Measurements from ENCODE around the gene ACADSB. TPM values are rescaled to one million over a fixed set of nuclear protein-coding genes. Genes with fewer than 3 reads are reported as not detected.

Gene ACADSB
- total and polyA plus RNA-seq, 10 donors = 5.1 to 23.9 (median 14.3) TPM

DNA sequence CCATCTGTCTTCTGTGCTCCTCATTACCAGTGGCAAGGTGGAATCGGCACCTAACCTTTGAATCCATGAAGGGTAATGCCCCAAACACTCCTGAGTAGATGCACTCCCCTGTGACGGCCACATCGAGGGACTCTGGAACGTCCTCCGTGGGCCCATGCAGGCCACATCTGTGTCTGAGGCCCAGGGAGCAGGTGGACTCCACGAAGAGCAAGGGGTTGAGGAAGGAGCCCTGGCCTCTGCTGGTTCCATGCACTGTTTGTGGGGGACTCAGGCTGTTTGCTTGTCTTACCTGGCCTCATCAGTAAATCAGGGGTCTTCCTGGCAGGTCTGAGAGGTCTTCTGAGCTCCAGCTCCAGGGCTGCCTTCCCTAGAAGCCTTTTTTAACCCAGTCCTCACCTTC, 64.4 kb downstream of the ACADSB start:
- WGBS, 5 donors = 70 to 85% (median 72%) methylated on average over 2 to 6 of the region's 6 CpGs
- no peaks in the 10 kb centered on the region for H3K4me1 ChIP-seq
- H3K4me3 ChIP-seq = no peak overlapping the region
- H3K27me3 ChIP-seq (replicated peaks in 1 of 7) = peaks cover 0 to 47% (median 0%) of the 10 kb centered on the region in 7 donors
- no peaks in the 10 kb centered on the region for H3K36me3 ChIP-seq
- no peak overlapping the region for H3K27ac ChIP-seq
- TF ChIP-seq POLR2A (IDR thresholded peaks at IDR 0.05) (no peak), POLR2AphosphoS5 (IDR thresholded peaks at IDR 0.05) (no peak)
- TF ChIP-seq, protein P1, sequence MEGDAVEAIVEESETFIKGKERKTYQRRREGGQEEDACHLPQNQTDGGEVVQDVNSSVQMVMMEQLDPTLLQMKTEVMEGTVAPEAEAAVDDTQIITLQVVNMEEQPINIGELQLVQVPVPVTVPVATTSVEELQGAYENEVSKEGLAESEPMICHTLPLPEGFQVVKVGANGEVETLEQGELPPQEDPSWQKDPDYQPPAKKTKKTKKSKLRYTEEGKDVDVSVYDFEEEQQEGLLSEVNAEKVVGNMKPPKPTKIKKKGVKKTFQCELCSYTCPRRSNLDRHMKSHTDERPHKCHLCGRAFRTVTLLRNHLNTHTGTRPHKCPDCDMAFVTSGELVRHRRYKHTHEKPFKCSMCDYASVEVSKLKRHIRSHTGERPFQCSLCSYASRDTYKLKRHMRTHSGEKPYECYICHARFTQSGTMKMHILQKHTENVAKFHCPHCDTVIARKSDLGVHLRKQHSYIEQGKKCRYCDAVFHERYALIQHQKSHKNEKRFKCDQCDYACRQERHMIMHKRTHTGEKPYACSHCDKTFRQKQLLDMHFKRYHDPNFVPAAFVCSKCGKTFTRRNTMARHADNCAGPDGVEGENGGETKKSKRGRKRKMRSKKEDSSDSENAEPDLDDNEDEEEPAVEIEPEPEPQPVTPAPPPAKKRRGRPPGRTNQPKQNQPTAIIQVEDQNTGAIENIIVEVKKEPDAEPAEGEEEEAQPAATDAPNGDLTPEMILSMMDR (IDR thresholded peaks at IDR 0.05 in 8 of 11, conservative IDR thresholded peaks at IDR 0.05 in 3 of 11) = no peak
- peaks cover 0 to 6% (median 2%) of the 10 kb centered on the region in 8 donors for H3K9me3 ChIP-seq
- intact Hi-C loops (cut with DNase I; ENCODE audit: low total_unique reads) = no loop called here
- no peak for DNase-seq

DNA sequence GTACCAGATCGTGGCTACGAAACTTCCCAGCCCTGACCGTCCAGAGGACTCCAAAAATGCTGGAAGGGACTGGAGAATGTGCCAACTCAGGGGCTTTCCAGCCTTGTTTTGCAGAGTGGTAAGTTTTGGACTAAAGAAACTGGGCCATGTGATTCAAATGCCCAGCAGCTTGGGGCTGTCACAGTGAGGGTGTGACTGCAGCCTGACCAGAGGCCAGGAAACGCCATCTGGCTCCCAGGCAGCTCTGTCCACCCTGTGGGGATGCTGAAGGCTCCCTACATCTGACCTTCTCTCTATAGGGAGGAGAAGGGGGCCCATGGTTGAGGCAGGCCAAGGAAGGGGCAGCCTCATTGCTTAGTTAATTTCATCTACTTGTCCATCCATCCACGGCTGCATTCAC, 65.4 kb downstream of the ACADSB start:
- no peak overlapping the region for H3K4me3 ChIP-seq
- H3K36me3 ChIP-seq = no peaks in the 10 kb centered on the region
- intact Hi-C loops (cut with DNase I; ENCODE audit: low total_unique reads) = no loop called here
- peaks cover 0 to 6% (median 2%) of the 10 kb centered on the region in 8 donors for H3K9me3 ChIP-seq
- no peak overlapping the region for H3K27ac ChIP-seq
- no peak for TF ChIP-seq POLR2AphosphoS5 (IDR thresholded peaks at IDR 0.05)
- TF ChIP-seq POLR2A (IDR thresholded peaks at IDR 0.05) = no peak
- TF ChIP-seq, protein P1 (IDR thresholded peaks at IDR 0.05 in 8 of 11, conservative IDR thresholded peaks at IDR 0.05 in 3 of 11) = no peak
- peaks cover 0 to 54% (median 0%) of the 10 kb centered on the region in 7 donors for H3K27me3 ChIP-seq (replicated peaks in 1 of 7)
- H3K4me1 ChIP-seq = no peaks in the 10 kb centered on the region
- 73 to 84% (median 77%) methylated on average over 5 of the region's 5 CpGs for WGBS, 5 donors
- no peak for DNase-seq

GRCh38 chr10:123081896-123082295, 73.1 kb downstream of the ACADSB start:
- no peaks in the 10 kb centered on the region for H3K9me3 ChIP-seq
- no peaks in the 10 kb centered on the region for H3K36me3 ChIP-seq
- no peak overlapping the region for H3K27ac ChIP-seq
- WGBS, 5 donors = 70 to 86% (median 76%) methylated on average over 6 to 7 of the region's 7 CpGs
- no peak for TF ChIP-seq POLR2A (IDR thresholded peaks at IDR 0.05)
- H3K27me3 ChIP-seq (replicated peaks in 1 of 7) = peaks cover 0 to 39% (median 0%) of the 10 kb centered on the region in 7 donors
- intact Hi-C loops (cut with DNase I; ENCODE audit: low total_unique reads) = no loop called here
- no peaks in the 10 kb centered on the region for H3K4me1 ChIP-seq
- DNase-seq = no peak
- no peak overlapping the region for H3K4me3 ChIP-seq

DNA sequence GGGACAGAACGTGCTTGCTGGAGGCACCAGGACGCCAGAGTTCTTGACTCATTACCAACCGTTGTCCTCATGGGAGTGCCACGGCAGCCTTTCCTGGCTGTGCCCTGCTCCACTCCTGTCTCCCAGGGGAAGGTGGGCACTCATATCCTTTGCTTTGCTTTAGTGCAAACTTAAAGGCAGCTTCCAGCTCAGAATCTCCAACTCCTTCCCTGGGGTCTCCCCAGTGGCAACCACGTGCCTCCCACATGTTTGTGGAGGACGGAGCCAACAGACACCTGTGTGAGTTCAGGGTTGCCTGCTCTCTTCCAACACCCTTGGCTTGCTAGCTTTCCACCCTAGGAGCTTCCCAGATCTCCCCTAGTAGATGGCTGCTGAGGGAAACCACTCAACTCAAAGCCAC, 75.0 kb downstream of the ACADSB start:
- TF ChIP-seq POLR2A (IDR thresholded peaks at IDR 0.05) (no peak), POLR2AphosphoS5 (IDR thresholded peaks at IDR 0.05) (no peak)
- TF ChIP-seq, protein P1 (IDR thresholded peaks at IDR 0.05 in 8 of 11, conservative IDR thresholded peaks at IDR 0.05 in 3 of 11) = no peak
- Histone ChIP-seq H3K27ac (no peak overlapping the region), H3K4me3 (no peak overlapping the region), H3K36me3 (no peaks in the 10 kb centered on the region), H3K9me3 (no peaks in the 10 kb centered on the region), H3K4me1 (no peaks in the 10 kb centered on the region), H3K27me3 (replicated peaks in 1 of 7) (peaks cover 0 to 22% (median 0%) of the 10 kb centered on the region in 7 donors)
- DNase-seq = no peak
- WGBS, 5 donors = 71 to 89% (median 81%) methylated on average over 6 of the region's 6 CpGs
- intact Hi-C loops (cut with DNase I; ENCODE audit: low total_unique reads) = no loop called here

DNA sequence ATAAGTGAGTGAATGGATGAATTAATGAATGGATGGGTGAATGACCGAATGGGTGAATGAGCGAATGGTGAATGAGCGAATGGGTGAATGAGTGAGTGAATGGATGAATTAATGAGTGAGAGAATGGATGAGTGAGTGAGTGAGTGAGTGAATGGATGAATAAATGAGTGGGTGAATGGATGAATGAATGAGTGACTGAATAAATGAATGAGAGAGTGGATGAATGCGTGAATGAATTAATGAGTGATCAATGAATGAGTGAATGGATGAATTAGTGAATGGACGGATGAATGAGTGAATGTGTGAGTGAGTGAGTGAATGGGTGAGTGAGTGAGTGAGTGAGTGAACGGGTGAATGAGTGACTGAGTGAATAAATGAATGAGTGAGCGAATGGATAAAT, 77.5 kb downstream of the ACADSB start:
- no peaks in the 10 kb centered on the region for H3K36me3 ChIP-seq
- 75 to 88% (median 83%) methylated on average over 7 of the region's 7 CpGs for WGBS, 5 donors
- peaks cover 0 to 13% (median 0%) of the 10 kb centered on the region in 7 donors for H3K27me3 ChIP-seq (replicated peaks in 1 of 7)
- TF ChIP-seq, protein P1 (IDR thresholded peaks at IDR 0.05 in 8 of 11, conservative IDR thresholded peaks at IDR 0.05 in 3 of 11) = no peak
- TF ChIP-seq POLR2AphosphoS5 (IDR thresholded peaks at IDR 0.05) = no peak
- TF ChIP-seq POLR2A (IDR thresholded peaks at IDR 0.05) = no peak
- no peak for DNase-seq
- no peaks in the 10 kb centered on the region for H3K4me1 ChIP-seq
- intact Hi-C loops (cut with DNase I; ENCODE audit: low total_unique reads) = no loop called here
- H3K27ac ChIP-seq = no peak overlapping the region
- H3K9me3 ChIP-seq = no peaks in the 10 kb centered on the region
- no peak overlapping the region for H3K4me3 ChIP-seq

All from spleen (tissue), 11 donors.